K562 (cell line): ENCODE data around the gene VPS11. TPM values are rescaled to one million over a fixed set of nuclear protein-coding genes. Genes with fewer than 3 reads are reported as not detected.

Source experiments
- ATAC-seq: fragments of 200-7000 bp; cut with Tn5 transposase; 3 replicates; pipeline ENCODE4 v1.9.1; 2020; ENCODE audit warnings: moderate library complexity
- BruUV-seq: library from RNA; stranded (reverse); fragments of 400-500 nt; replicated peaks from 2 replicates; lab custom pipeline; 2021; lab: Mats Ljungman, UMichigan
- CTCF ChIA-PET: fragments of 300-600 bp; formaldehyde crosslinking; extraction: SDS; loops from one replicate; lab custom pipeline; 2021; ENCODE audit warnings: low intra/inter-chr PET ratio; lab: Yijun Ruan, JAX
- POLR2A ChIA-PET: fragments of 300-600, 350-650 bp; sonication (Branson Sonifier 250); formaldehyde crosslinking; extraction: SDS; loops from one replicate; lab custom pipeline; 2021; ENCODE audit warnings: antibody characterized with exemption, inconsistent platforms; lab: Yijun Ruan, JAX
- DNase-seq, 4 experiments: peaks; one replicate each; pipeline versions ENCODE4 v3.0.0 to v3.0.0-alpha.2; 2011 to 2018; ENCODE audit warnings: low spot score in 3 of 4, mixed read lengths in 3 of 4; ENCODE audit errors: extremely low read depth in 1 of 4
- FAIRE-seq: peaks from 2 replicates; lab custom pipeline; 2011; peaks lifted over from hg19 to GRCh38; lab: Jason Lieb, UNC
- H2AFZ ChIP-seq: 2 replicates; pipeline ENCODE4 v1.6.0; 2011; ENCODE audit warnings: low read depth, low read length, control low read depth, inconsistent platforms
- H3K27ac ChIP-seq: fragments of 200-600 bp; 3 replicates; pipeline ENCODE4 v1.8.0; 2011; ENCODE audit warnings: low read depth, mild to moderate bottlenecking, control low read depth, inconsistent platforms, low read length, moderate library complexity, mixed read lengths; ENCODE audit errors: extremely low read depth
- H3K27me3 ChIP-seq, 2 experiments: fragments of 300-600 bp in 1 of 2; 2 replicates in 1 of 2; 3 replicates in 1 of 2; pipeline versions ENCODE4 v1.6.0 to v1.8.0; 2011; ENCODE audit warnings: inconsistent platforms in 2 of 2, low read length in 2 of 2, mild to moderate bottlenecking in 1 of 2, mixed read lengths in 1 of 2, moderate library complexity in 1 of 2; ENCODE audit not compliant: control insufficient read depth in 2 of 2, insufficient read depth in 2 of 2
- H3K36me3 ChIP-seq: fragments of 300-600 bp; 3 replicates; pipeline ENCODE4 v1.8.0; 2011; ENCODE audit warnings: mild to moderate bottlenecking, low read length, inconsistent platforms; ENCODE audit not compliant: control insufficient read depth, insufficient read depth
- H3K4me1 ChIP-seq, 2 experiments: fragments of 200-600 bp in 1 of 2; replicated peaks in 1 of 2; 2 replicates in 1 of 2; 3 replicates in 1 of 2; pipeline versions ENCODE4 v1.5.1 to v1.8.0; 2011; ENCODE audit warnings: inconsistent platforms in 2 of 2, low read length in 2 of 2, mild to moderate bottlenecking in 1 of 2, mixed read lengths in 1 of 2, moderate library complexity in 1 of 2; ENCODE audit not compliant: control insufficient read depth in 2 of 2, insufficient read depth in 2 of 2
- H3K4me2 ChIP-seq: 2 replicates; pipeline ENCODE4 v1.6.1; 2011; ENCODE audit warnings: low read length, control low read depth, inconsistent platforms, mixed read lengths; ENCODE audit not compliant: insufficient read depth
- H3K4me3 ChIP-seq: fragments of 200-600 bp; sonication (generic), shearing (Covaris generic); 2 replicates; pipeline ENCODE4 v1.5.1; 2016; ENCODE audit warnings: control low read depth, inconsistent platforms
- H3K79me2 ChIP-seq: fragments of 200-600 bp; 3 replicates; pipeline ENCODE4 v1.8.0; 2011; ENCODE audit warnings: low read length, inconsistent platforms; ENCODE audit not compliant: control insufficient read depth, insufficient read depth
- H3K9ac ChIP-seq, 2 experiments: 2 replicates each; pipeline versions ENCODE4 v1.6.0 to v1.6.1; 2011; ENCODE audit warnings: low read depth in 2 of 2, low read length in 2 of 2, control low read depth in 1 of 2, inconsistent platforms in 1 of 2, mild to moderate bottlenecking in 1 of 2, mixed read lengths in 1 of 2; ENCODE audit not compliant: insufficient read depth in 1 of 2
- H3K9me1 ChIP-seq: one replicate; pipeline ENCODE4 v1.6.0; 2011; ENCODE audit warnings: inconsistent platforms, mild to moderate bottlenecking, low read length, moderate library complexity; ENCODE audit not compliant: control insufficient read depth, insufficient read depth
- H3K9me3 ChIP-seq: replicated peaks from 2 replicates; pipeline ENCODE4 v1.5.1; 2011; ENCODE audit warnings: low read depth, low read length, inconsistent platforms; ENCODE audit not compliant: control insufficient read depth, insufficient read depth
- H4K20me1 ChIP-seq: replicated peaks from 2 replicates; pipeline ENCODE4 v1.6.1; 2011; ENCODE audit warnings: low read length, inconsistent platforms, mixed read lengths; ENCODE audit not compliant: control insufficient read depth, insufficient read depth
- ARID4B ChIP-seq: sonication (generic); formaldehyde crosslinking; IDR thresholded peaks from 2 replicates; pipeline ENCODE4 v1.8.0; 2022; ENCODE audit warnings: mild to moderate bottlenecking, missing genetic modification reagents
- CCAR2 ChIP-seq: fragments of 200-400 bp; formaldehyde crosslinking; IDR thresholded peaks from 2 replicates; pipeline ENCODE4 v1.6.1; 2017; ENCODE audit warnings: mild to moderate bottlenecking, low read depth, low read length
- FIP1L1 ChIP-seq: fragments of 200-400 bp; formaldehyde crosslinking; IDR thresholded peaks from 2 replicates; pipeline ENCODE4 v1.6.1; 2018; ENCODE audit warnings: mild to moderate bottlenecking, low read depth, low read length; ENCODE audit not compliant: poor library complexity, severe bottlenecking
- JUND ChIP-seq, 2 experiments: IDR thresholded peaks; 2 replicates in 1 of 2; 3 replicates in 1 of 2; pipeline ENCODE4 v1.6.1; 2011; ENCODE audit warnings: borderline replicate concordance in 2 of 2, low read depth in 2 of 2, low read length in 2 of 2, improper control_type of control experiment in 1 of 2, missing biosample characterization in 1 of 2, missing genetic modification characterization in 1 of 2, missing genetic modification reagents in 1 of 2
- KDM5B ChIP-seq: fragments of 200-600 bp; sonication (generic); IDR thresholded peaks from 2 replicates; pipeline ENCODE4 v1.6.1; 2012; ENCODE audit warnings: low read depth, mild to moderate bottlenecking, moderate library complexity, low read length, control low read depth, inconsistent platforms; ENCODE audit not compliant: insufficient replicate concordance
- MAX ChIP-seq: sonication (generic); formaldehyde crosslinking; IDR thresholded peaks from 2 replicates; pipeline ENCODE4 v1.9.0; 2022; ENCODE audit warnings: mild to moderate bottlenecking, missing genetic modification reagents
- MYC ChIP-seq, 2 experiments: fragments of 250-450 bp in 1 of 2; sonication (Bioruptor Pico) in 1 of 2; IDR thresholded peaks; 2 replicates each; pipeline versions ENCODE4 v1.5.1 to v1.6.1; 2012 to 2021; ENCODE audit warnings: low read depth in 2 of 2, borderline replicate concordance in 1 of 2, improper control_type of control experiment in 1 of 2, low read length in 1 of 2, mild to moderate bottlenecking in 1 of 2, moderate library complexity in 1 of 2
- PCBP1 ChIP-seq: fragments of 200-400 bp; formaldehyde crosslinking; IDR thresholded peaks from 2 replicates; pipeline ENCODE4 v1.6.1; 2018; ENCODE audit warnings: mild to moderate bottlenecking, low read depth, low read length; ENCODE audit not compliant: poor library complexity, severe bottlenecking
- PTBP1 ChIP-seq: fragments of 200-400 bp; formaldehyde crosslinking; IDR thresholded peaks from 2 replicates; pipeline ENCODE4 v1.6.1; 2017; ENCODE audit warnings: low read depth, low read length
- RBM15 ChIP-seq: fragments of 200-400 bp; formaldehyde crosslinking; IDR thresholded peaks from 2 replicates; pipeline ENCODE4 v1.6.1; 2018; ENCODE audit warnings: mild to moderate bottlenecking, low read length, moderate library complexity; ENCODE audit not compliant: insufficient read depth
- SREBF1 ChIP-seq: fragments of 150-350 bp; IDR thresholded peaks from 2 replicates; pipeline ENCODE4 v1.6.1; 2014; ENCODE audit warnings: antibody characterized with exemption, low read depth, low read length, borderline replicate concordance
- ZBTB7A ChIP-seq: IDR thresholded peaks from 2 replicates; pipeline ENCODE4 v1.6.1; 2011; ENCODE audit warnings: low read depth, mild to moderate bottlenecking, low read length, moderate library complexity, borderline replicate concordance; ENCODE audit not compliant: control insufficient read depth
- ZNF75A ChIP-seq: fragments of 450-650 bp; formaldehyde crosslinking; IDR thresholded peaks from 2 replicates; pipeline ENCODE4 v1.4.0; 2020; ENCODE audit warnings: mild to moderate bottlenecking
- WGBS: fragments of 100-300 bp; shearing (Covaris generic); methylation state at CpG from one replicate; pipeline ENCODE4 v1.1.6; 2016; ENCODE audit warnings: low coverage, mixed read lengths; ENCODE audit not compliant: insufficient coverage; ENCODE audit errors: missing lambda C conversion rate; 5-methylcytosine and 5-hydroxymethylcytosine counted together
- in situ Hi-C: fragments of 300-500 bp; cut with MboI; formaldehyde crosslinking; loops from 4 replicates; pipeline ENCODE4 v1.15.0; 2018; ENCODE audit warnings: inconsistent platforms, mixed read lengths
- intact Hi-C: fragments of 100-400 bp; cut with micrococcal nuclease; formaldehyde crosslinking; loops from 2 replicates; pipeline ENCODE4 v1.14.2; 2022
- polyA plus RNA-seq, 8 experiments: library from polyadenylated mRNA; depleted of rRNA in 4 of 8; stranded (reverse) in 5 of 8; unstranded in 3 of 8; fragments of >200 nt; fragmentation: Nextera tagmentation in 2 of 8; fragmentation: Illumina TruSeq in 1 of 8; extraction: Ambion mirVana in 2 of 8; extraction: Trizol in 1 of 8; gene quantifications; 2 replicates each; pipeline versions ENCODE4 v1.2.1 to v1.2.3, GENCODE V29; 2011 to 2014; ENCODE audit warnings: inconsistent platforms in 1 of 8, missing spikeins in 1 of 8
- total RNA-seq, 7 experiments: library from RNA; depleted of rRNA in 6 of 7; stranded (reverse); fragments of >200 nt in 6 of 7; fragmentation: Illumina TruSeq in 2 of 7; extraction: Trizol in 2 of 7; gene quantifications; 2 replicates each; pipeline versions ENCODE4 v1.2.1 to v1.2.3, GENCODE V29; 2011 to 2021; ENCODE audit warnings: low replicate concordance in 1 of 7

Gene VPS11
- total and polyA plus RNA-seq, 9 of the 15 experiments (the other 6 are each of a cell fraction or from before 2014, with no cell fraction given), result 14.1 to 35.5 (median 27.5) TPM

- FAIRE-seq, result no peak
- peak overlapping the region; percentile 94 for H3K4me3 ChIP-seq
- WGBS, result 1% methylated on average over 52 of the region's 81 CpGs
- intact Hi-C loops (loop anchor here (2.0 kb wide), 2 partner anchors 37 to 165 kb away; partner anchors contain the start of gene HYOU1), in situ Hi-C loops (no loop called here)
- peak; percentile 7 for ATAC-seq
- H3K27ac ChIP-seq, result peak overlapping the region; percentile 95
- H3K4me1 ChIP-seq, result peaks cover 23 to 32% of the 10 kb centered on the region in 2 experiments
- H3K9me1 ChIP-seq, result no peaks in the 10 kb centered on the region
- H3K9me3 ChIP-seq, result no peaks in the 10 kb centered on the region
- BruUV-seq, result no TSS peak
- CTCF ChIA-PET, result interaction anchor here (1.3 kb wide), 1 partner anchor 103 kb away, joined by 6 read pairs; no protein-coding TSS in a partner anchor
- no peak overlapping the region for H2AFZ ChIP-seq
- POLR2A ChIA-PET, result interaction anchor here (0.6 to 5.5 kb wide), 61 partner anchors 8 to 705 kb away, joined by 3 to 75 read pairs (median 4); partner anchors contain the start of genes ABCG4, C2CD2L, CBL and DPAGT1
- H3K36me3 ChIP-seq, result peaks cover 80% of the 10 kb centered on the region
- H3K4me2 ChIP-seq, result peak overlapping the region; percentile 98
- DNase-seq, result peak; percentile 6 to 65 (median 38)
- no peaks in the 10 kb centered on the region; a peak in 1 of 5 replicates for H3K27me3 ChIP-seq
- H3K79me2 ChIP-seq, result peaks cover 62% of the 10 kb centered on the region
- H4K20me1 ChIP-seq, result peaks cover 25% of the 10 kb centered on the region
- H3K9ac ChIP-seq, result peak overlapping the region; percentile 94 to 99
- TF ChIP-seq ZBTB7A (0 out of 2 replicates have a peak, but pooled peaks have one; percentile 18), KDM5B (peak; percentile 67), PTBP1 (peak; percentile 91), MYC (IDR thresholded peaks at IDR 0.05; ENCODE audit: low read depth, low read length) (no peak), MYC (CRISPR knock-in tag; IDR thresholded peaks at IDR 0.05; ENCODE audit: borderline replicate concordance, low read depth) (peak; percentile 76; the same call in 1 of the 2 replicates), MAX (CRISPR knock-in tag) (0 out of 2 replicates have a peak, but pooled peaks have one; percentile 36), FIP1L1 (peak; percentile 98), SREBF1 (no peak), RBM15 (peak; percentile 91; the same call in 1 of the 2 replicates), PCBP1 (peak; percentile 89), ZNF75A (0 out of 2 replicates have a peak, but pooled peaks have one; percentile 33), ARID4B (0 out of 2 replicates have a peak, but pooled peaks have one; percentile 69), JUND (IDR thresholded peaks at IDR 0.05; ENCODE audit: borderline replicate concordance, low read depth, low read length) (no peak), JUND (tag; IDR thresholded peaks at IDR 0.05; ENCODE audit: borderline replicate concordance, low read depth, low read length) (no peak), CCAR2 (no peak)
Measured at GRCh38 chr11:119093942-119094815, 26.6 kb downstream of the VPS11 start.
